Urothelium cell line (cell line): Measurements from ENCODE around the gene FIBCD1.

ENCODE experiments used
- DNase-seq: peaks from one replicate; pipeline ENCODE4 v3.0.0; 2011; ENCODE audit warnings: low spot score, mixed read lengths
- FAIRE-seq: peaks from 2 replicates; lab custom pipeline; 2011; peaks lifted over from hg19 to GRCh38; lab: Jason Lieb, UNC

The FIBCD1 gene

GRCh38 chr9:130884111-130884531 is 54.9 kb downstream of the FIBCD1 start:
- FAIRE-seq = no peak
- DNase-seq = no peak

GRCh38 chr9:130883479-130883878 is 55.6 kb downstream of the FIBCD1 start:
- no peak for DNase-seq
- no peak for FAIRE-seq

GRCh38 chr9:130882696-130883225 is 56.3 kb downstream of the FIBCD1 start:
- FAIRE-seq = no peak
- DNase-seq = no peak

- no peak for DNase-seq
Observed at GRCh38 chr9:130881516-130881915, 57.5 kb downstream of the FIBCD1 start.

DNA sequence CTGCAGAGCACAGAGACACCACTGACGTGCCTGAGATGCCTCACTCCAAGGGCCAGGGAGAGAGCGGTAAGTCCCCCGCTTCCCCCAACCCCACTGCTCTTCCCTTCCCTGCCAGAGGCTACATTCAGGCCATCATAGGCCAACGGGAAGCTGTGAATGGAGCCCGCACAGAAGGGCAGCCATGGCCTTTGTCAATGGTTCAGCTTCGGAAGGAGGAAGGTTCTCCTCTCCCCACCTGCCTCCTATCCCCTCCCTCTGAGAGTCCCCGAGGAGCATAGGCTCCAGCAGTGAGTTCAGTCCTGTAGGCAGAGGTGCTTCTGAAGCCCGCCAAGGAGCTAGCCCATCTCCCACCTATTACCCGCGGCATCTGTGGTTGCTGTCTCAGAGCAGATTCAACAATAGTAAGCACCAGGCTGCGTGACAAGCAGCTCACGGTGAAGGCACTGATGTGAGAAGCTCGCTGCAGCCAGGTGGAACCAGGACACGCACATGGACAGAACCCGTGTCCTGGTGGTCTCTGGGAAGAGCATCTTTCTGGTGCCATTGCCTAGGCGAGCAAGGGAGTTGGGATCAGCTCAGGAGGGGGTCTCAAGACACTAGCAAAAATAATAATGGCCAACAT is 58.3 kb downstream of the FIBCD1 start:
- FAIRE-seq = no peak
- DNase-seq = no peak

More at GRCh38 chr9:130881516-130881915, 57.5 kb downstream of the FIBCD1 start:
- no peak for FAIRE-seq

DNA sequence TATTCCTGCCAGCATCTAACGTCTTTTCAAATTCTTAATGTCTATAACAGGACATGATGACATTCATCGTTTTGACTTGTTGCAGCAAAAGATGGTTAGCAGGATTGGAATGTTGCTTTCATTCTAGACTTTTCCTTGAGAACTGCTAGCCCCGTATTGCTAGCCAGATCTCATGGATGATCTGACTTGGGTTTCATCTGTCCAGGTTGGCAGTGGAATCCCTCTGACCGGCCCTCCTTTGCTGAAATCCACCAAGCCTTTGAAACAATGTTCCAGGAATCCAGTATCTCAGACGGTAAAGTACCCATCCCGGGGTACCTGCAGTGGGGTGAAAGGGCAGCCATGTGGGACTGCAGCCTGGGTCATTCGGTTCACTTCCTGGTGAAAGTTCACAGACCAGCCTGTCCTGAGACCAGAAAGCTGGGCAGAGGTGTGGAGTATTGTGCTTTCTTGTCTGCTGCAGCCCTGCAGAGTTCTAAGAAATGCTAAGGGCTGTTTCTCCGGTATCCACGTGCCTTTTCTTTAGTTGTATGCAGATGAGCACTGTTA is 59.1 kb downstream of the FIBCD1 start:
- FAIRE-seq (no peak), DNase-seq (no peak)

DNA sequence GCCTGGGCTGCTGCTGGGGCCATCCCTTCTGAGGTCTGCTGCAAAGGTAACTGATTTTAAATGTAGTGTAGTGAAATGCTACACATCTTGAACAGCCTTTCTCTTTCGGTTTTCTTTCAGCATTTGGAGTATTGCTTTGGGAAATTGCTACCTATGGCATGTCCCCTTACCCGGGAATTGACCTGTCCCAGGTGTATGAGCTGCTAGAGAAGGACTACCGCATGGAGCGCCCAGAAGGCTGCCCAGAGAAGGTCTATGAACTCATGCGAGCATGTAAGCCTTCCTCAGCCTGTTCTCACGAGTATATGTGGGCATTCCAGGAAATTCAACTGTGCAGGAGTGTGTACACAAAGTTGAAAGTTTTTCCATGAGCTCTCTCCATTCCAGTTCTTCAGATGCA is 60.8 kb downstream of the FIBCD1 start:
- no peak for DNase-seq
- FAIRE-seq = no peak

DNA sequence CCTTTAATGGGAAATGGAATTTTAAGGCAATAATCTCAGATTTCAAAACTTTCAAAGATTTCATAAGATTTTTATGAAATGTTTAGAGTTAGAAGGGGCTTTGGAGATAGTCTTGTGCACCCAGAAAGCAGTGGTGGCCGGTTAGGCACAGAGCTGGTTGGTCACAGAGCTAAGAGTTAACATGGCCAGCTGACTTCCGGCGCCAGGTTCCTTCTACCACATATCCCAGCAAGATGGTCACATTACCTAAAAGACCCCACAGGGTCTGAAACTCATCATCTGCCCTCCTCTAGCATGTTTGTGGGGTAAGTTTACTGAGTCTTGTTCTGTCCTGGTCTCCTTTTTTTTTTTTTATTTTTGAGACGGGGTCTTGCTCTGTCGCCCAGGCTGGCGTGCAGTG is 61.7 kb downstream of the FIBCD1 start:
- no peak for FAIRE-seq

GRCh38 chr9:130874783-130875182 is 64.3 kb downstream of the FIBCD1 start:
- DNase-seq = no peak
- FAIRE-seq = no peak

More for the DNA sequence above, 61.7 kb downstream of the FIBCD1 start:
- no peak for DNase-seq

DNA sequence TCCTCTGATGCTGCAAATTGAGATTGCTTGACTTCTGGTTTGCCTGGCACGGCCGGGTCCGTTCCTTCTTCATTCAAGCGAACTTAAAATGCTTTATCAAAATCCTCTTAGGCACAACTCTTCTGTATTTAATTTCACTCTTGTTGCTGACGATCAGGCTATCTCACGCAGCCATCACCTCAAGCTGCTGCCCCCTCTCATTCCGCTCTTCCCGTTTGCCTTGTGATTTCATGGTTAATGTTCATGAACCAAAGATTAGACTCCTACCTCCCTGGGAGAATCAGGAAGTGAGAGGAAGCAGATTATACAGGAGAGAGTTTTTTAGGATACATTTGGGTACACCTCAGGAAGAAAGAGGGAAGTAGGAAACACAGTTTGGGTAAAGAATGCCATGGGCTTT is 65.1 kb downstream of the FIBCD1 start:
- DNase-seq = no peak
- FAIRE-seq = no peak

- FAIRE-seq (no peak), DNase-seq (no peak)
Observed at GRCh38 chr9:130872912-130873503, 66.0 kb downstream of the FIBCD1 start.

GRCh38 chr9:130872508-130872907 is 66.5 kb downstream of the FIBCD1 start:
- no peak for DNase-seq
- no peak for FAIRE-seq

DNA sequence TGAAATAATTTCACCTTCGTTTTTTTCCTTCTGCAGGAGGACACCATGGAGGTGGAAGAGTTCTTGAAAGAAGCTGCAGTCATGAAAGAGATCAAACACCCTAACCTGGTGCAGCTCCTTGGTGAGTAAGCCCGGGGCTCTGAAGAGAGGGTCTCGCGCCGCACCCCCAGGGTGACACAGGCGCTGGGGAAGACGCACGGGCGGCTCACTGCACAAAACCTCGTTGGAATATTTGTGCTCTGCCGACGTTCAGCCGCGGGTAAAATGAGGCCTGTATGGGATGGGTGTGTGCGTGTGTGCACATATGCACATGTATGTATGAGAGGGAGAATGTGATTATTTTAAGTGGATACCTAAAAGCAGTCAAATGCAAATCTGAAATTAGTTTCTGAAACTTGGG is 67.0 kb downstream of the FIBCD1 start:
- no peak for DNase-seq
- FAIRE-seq = no peak

DNA sequence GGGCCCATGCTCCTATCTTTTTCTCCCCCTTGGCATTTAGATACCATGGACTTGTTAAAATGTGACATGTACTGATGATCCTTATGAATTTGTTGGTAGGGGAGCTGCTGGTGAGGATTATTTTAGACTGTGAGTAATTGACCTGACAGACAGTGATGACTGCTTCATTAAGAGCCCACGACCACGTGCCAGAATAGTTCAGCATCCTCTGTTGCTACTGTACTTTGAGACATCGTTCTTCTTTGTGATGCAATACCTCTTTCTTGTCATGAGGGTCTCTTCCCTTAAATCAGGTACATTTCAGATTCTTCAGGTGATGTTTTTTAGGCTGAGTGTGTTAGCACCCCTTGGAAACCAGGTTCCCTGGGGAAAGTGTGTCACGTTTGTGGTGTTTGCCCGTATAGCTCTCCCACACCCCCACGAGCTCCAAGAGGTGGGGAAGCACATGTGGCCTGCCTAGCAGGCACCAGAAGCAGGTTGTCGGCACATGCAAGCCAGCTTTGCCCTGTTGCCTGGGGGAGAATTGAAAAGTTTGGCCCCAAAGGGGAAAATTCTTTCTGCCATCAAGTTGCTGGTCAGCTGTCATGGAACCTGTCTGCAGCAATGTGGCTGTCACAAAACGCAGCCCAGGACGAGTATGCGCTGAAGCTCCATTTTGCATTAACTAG is 67.5 kb downstream of the FIBCD1 start:
- DNase-seq = no peak
- no peak for FAIRE-seq

DNA sequence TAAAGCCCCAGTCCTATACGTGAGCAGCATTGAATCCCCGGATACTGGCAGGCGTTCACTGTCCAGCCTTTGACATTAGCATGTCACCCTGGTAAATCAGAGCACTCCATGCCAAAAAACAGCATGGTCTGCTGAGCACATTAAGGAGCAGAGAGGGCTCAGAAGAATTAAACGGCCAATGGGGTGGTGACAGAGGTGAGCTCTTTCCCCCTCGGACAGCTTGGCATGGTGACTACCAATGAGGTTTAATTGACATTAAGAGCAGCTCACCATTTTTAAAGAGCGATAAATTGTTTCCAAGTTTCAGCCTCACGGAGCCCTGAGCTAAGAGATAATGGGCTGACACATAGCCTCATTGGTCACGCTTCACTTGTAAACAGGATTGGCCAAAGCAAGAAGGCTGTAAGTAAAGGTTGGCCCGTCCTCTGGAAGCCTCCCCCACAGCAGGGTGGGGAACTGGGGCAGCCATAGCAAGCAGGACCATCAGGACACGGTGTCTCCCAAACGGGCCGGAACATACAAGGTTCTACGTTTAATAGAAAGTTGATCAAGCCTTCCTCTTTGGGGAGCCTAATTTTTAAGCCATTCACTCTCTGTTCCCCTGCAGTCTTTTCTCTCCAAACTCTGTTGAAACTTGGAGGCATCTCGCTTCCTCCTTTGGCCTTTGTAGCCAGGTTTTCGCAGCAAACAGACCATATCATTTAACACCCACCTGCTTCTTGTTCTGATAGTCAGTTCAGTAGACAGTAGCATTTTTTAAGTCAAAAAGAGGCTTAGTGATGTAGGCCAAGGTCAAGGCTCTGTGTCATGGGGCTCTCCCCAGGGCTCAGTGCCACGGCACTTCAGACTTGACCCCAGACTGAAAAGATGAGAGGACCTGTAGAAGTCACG is 68.3 kb downstream of the FIBCD1 start:
- FAIRE-seq = no peak
- DNase-seq = no peak

DNA sequence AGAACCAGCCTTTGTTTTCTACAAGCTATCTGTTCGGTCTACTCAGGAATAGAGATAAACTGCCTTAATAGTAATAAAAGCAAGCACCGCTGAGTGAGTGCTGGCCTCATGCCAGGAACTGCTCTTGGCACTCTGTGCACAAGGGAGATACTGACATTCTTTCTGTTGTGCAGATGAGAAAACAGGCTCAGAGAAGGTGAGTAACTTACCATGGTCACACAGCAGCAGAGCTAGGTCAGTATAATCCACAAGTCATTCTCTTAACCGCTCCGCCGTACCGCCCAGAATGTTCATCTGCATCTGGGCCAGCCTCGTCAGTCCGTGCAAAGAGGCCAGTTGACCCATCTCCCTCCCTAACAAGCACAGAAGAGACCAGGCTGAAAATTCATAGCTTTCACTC is 69.8 kb downstream of the FIBCD1 start:
- no peak for DNase-seq

DNA sequence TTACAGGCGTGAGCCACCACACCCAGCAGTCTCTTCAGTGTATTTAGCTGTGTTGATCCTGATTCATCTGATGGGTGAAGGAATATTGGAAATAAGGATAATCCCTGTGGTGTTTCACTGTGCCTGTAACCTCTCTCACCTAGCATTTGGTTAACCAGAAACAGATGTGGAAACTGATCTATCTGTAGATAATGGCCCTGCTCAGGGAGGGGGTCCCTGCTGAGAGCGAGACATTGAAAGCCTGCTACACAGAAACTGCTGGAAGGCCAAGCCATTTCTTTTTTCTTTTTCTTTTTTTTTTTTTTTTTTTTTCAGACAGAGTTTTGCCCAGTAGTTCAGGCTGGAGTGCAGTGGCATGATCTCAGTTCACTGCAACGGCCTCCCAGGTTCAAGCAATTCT is 70.8 kb downstream of the FIBCD1 start:
- no peak for FAIRE-seq
- no peak for DNase-seq

More for the DNA sequence above, 69.8 kb downstream of the FIBCD1 start:
- FAIRE-seq = no peak

DNA sequence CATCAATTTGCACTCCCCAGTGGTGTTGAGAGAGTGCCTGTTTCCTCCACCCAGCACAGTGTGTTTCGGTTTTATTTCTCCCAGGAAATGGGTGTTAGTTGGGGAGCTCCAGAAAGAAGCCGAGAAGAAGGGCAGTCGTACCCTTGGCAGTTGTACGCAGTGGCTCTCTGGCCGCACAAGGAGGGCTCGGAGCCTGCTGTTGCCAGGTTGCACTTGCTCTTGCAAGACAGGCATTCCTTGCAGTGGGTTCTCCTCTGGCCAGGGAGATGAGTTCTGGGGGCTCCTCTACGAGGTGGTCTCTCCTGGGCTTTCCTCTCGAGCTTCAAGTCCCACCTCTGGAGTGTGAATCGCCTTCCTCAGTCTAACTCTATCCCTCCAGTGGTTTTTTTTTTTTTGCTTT is 71.5 kb downstream of the FIBCD1 start:
- DNase-seq (no peak), FAIRE-seq (no peak)

DNA sequence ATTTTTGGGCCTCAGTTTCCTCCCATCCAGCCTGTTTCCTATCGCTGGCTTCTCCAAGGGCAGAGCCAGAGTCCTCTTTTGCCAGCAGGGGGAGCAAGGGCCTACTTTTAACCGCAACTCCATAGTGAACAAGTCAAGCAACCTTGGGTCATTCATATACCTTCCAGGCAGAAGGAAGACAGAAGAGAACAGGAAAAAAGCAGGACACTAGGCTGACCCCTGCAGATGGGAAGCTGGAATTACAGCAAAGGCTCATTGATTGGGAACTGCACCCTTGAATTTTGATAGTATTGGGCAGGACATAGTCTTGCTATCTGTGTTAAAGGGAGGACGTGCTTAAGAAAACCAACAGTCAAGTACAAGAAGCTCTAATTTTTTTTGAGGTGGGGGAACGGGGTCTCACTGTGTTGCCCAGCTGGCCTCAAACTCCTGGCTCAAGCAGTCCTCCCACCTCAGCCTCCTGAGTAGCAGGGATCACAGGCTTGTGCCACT is 72.5 kb downstream of the FIBCD1 start:
- peak; percentile 76 for DNase-seq
- FAIRE-seq = no peak

DNA sequence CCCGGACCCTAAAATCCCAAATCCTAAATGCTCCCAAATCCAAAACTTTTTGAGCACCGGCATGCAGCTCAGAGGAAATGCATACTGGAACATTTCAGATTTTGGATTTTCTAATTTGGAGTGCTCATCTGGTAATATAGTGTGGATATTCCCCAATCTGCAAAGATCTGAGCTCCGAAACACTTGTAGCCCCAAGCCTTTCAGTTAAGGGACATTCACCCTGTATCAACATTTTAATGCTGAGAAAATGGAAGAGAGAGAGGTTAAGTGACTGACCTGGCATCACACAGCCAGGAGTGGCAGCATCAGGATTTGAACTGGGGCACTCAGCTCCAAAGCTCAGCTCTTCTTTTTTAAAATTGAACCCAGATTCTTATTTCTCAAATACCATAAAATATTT is 73.1 kb downstream of the FIBCD1 start:
- DNase-seq = no peak
- no peak for FAIRE-seq

DNA sequence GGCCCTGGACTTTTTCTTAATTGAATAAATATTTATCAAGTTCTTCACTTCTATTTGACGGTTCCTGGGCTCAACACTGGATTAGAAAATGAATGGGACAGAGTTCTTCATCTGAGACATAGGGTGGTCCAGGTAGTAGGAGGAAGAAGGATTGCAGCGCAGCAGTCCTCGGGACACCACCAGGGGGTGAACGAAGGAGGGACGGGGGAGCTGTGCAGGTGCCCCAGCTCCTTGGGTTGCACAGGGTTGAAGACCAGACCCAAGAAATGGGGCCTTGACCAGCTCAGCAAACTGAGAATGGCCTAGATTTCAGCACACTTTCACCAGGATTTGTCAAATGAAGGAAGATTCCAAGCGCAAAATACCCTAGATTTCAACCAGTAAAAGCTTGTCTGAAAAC is 74.5 kb downstream of the FIBCD1 start:
- no peak for DNase-seq
- no peak for FAIRE-seq
